Measurements from ENCODE around the gene MRPL38. TPM values are rescaled to one million over a fixed set of nuclear protein-coding genes. Genes with fewer than 3 reads are reported as not detected.
"Not testable (repeated sequence)": the region's sequence is repeated elsewhere in the genome, so short reads cannot be mapped to it uniquely, and the experiment has no call there.

Gene MRPL38
- total RNA-seq, 1 donor from 2014 or later = 115 TPM

DNA sequence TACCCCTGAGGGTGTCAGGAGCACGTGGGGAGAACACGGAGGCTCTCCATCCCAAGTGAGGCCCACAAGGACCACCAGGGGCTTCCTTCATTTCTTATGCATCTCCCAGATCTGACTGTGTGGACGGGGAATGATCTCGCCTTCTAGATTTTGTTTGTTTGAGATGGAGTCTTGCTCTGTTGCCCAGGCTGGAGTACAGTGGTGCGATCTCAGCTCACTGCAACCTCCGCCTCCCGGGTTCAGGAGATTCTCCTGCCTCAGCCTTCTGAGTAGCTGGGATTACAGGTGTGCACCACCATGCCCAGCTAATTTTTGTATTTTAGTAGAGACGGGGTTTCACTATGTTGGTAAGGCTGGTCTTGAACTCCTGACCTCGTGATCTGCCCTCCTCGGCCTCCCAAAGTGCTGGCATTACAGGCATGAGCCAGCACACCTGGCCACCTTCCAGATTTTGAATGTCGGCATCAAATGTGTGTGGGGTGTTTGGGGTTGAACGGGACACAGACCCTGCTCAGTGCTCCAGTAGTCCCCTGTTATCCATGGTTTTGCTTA is 35.9 kb downstream of the MRPL38 start:
- ATAC-seq; DNase-seq (ENCODE audit: missing footprints); intact Hi-C loops (cut with DNase I): not testable (repeated sequence)

DNA sequence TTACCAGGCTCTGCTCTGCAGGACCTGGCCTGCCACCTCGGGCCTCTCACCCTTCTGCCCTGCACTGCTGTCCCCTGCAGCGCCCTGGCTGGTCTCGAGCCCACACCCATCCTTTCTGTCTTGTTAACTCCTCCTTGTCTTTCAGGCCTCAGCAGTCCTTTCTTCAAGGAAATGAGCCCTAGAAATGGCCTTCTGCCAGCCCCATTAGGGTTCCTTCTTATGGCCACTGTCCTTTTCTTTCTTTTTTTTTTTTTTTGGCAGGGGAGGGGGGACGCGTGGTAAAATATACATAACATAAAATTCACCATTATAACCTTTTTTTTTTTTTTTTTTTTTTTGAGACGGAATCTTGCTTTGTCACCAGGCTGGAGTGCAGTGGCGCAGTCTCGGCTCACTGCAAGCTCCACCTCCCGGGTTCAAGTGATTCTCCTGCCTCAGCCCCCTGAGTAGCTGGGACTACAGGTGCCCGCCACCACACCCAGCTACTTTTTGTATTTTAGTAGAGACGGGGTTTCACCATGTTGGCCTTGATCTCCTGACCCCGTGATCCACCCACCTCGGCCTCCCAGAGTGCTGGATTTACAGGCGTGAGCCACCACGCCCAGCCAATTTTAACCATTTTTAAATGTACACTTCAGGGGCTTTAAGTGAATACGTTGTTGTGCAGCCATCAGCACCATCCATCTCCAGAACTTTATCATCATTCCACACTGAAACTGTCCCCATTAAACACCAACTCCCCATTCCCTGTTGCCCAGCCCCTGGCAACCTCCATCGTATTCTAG is 39.1 kb downstream of the MRPL38 start:
- DNase-seq (ENCODE audit: missing footprints); ATAC-seq; intact Hi-C loops (cut with DNase I): not testable (repeated sequence)

DNA sequence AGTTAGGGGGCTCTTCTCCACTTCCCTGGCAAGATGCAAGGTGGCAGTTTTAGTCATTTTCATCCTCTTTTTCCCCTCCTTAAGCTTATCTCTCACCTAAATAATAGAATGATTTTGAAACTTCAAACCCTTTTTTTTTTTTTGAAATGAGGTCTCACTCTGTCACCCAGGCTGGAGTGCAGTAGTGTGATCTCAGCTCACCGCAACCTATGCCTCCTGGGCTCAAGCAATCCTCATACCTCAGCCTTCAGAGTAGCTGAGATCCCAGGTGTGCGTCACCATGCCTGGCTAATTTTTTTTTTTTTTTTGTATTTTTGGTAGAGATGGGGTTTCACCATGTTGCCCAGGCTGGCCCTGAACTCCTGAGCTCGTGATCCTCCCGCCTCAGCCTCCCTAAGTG is 39.8 kb downstream of the MRPL38 start:
- intact Hi-C loops (cut with DNase I); ATAC-seq; DNase-seq (ENCODE audit: missing footprints): not testable (repeated sequence)

DNA sequence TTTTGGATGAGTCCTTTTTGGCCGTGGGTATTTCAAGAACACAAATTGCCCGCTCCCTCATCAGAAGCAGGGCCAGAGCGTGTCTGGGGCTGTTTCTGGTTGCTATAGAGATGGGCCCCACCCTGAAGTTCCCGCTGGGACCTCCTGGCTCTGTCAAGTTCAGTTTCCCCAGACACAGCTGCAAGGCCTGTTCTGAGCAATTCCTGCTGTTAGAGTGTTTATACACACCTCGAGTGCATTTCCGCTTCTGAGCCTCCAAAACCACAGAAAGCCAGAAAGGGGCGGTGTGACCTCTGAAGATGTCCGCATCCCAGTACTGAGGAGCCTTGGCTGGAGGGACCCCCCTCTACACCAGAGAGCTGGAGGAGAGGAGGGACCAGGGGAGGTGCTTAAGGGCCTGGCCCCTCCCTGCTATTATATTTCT is 40.2 kb downstream of the MRPL38 start:
- DNase-seq (ENCODE audit: missing footprints) (peak; percentile 84), ATAC-seq (peak; percentile 92)
- intact Hi-C loops (cut with DNase I) = no loop called here

DNA sequence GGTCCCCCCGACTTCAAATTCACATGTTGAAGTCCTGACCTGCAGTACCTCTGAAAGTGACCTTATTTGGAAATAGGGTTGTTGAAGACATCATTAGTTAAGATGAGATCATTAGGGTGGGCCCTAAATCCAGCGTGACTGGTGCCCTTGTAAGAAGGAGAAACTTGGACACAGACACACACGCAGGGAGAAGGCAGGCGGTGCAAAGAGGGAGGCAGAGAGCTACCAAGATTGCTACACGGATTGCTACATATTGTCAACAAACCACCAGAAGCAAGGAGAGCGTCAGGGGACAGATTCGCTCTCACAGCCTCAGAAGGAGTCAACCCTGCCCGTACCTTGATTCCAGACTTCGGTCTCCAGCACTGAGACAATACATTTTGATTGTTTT is 42.8 kb downstream of the MRPL38 start:
- intact Hi-C loops (cut with DNase I) = no loop called here
- no peak for DNase-seq (ENCODE audit: missing footprints)
- peak; percentile 55 for ATAC-seq

DNA sequence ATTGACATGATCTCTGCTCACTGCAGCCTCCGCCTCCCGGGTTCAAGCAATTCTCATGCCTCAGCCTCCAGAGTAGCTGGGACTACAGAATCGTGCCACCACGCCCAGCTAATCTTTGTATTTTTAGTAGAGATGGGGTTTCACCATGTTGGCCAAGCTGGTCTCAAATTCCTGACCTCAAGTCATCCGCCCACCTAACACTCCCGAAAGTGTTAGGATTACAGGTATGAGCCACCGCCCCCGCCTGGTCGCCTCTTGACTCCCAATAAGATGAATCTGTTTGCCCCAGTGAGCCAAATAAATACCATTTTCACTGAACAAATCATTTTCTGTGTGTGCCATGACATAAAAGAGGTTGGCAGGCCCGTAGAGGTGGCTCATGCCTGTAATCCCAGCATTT is 45.3 kb downstream of the MRPL38 start:
- ATAC-seq; intact Hi-C loops (cut with DNase I); DNase-seq (ENCODE audit: missing footprints): not testable (repeated sequence)

DNA sequence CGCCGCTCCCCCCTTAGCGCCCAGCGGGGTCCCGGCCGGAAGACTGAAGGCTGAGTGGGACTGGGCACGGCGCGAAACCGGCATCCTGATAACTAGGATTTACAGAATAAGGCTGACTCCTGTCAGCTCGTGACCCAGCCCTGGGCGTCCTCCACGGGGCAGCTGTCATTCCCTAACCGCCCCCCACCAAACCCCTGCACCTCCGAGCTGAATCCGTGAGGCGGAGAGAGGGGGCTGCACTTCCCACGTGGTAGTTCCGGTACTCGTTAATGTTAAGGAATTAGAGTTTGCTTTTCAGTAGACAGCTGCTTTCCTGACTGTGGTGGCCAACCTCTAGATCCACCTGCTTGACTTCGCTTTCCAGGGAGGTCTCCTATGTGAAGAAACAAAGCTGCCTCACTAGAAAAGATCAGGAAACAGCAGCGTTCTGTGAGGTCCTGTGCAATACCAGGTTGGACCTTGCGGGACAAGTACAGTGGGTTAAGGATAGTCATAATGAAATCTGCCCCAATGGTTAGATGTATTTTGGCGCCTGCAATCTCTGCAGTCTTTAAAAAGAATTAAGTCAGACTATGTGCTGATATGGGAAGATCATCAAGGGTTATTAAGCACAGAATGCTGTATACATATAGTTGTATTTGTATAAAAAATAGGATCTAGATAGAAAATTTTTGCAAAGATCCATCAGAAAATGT is 48.5 kb downstream of the MRPL38 start:
- intact Hi-C loops (cut with DNase I) = no loop called here
- no peak for DNase-seq (ENCODE audit: missing footprints)
- ATAC-seq = peak; percentile 45

DNA sequence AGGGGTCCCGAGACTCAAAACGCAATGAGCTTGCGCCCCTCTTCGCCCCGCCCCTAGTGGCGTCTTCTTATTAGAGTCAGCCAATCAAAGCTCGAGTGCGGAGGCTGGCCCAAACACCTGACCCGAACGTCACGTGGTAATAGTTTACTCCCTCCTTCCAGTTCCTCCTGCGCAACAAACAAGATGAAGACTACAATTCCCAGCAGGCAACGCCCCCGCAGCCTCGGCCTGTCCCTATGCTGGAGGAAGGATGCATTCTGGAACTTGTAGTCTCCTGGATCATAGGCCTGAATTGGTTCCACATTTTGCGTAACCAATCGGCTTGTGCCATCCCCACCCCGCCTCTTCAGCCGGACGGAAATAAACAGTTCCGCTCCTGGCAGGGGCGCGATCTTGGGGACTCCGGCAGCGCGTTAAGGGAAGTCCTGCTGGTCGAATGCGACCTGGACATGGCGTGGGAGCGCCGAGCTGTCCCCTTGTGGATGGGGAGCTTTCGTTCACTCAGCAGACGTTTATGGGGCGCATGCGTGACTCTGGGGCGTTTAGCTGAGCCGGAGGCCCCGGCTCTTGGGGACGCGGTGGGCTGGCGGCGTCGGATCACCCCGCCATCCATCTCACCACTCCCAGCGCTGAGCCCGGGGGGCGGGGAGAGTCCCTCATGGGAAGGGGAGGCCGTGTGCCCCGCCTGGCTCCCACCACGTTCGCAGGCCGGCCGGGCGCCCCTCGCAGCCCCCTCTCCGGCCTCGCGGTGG is 49.2 kb downstream of the MRPL38 start, which contains the start of gene WBP2:
TSS of gene WBP2 (minus strand) at position 26 of the 752 bp plus-strand sequence. CDS start 38 bp downstream, outside the sequence.
- intact Hi-C loops (cut with DNase I) = loop anchor here (1.0 to 2.0 kb wide), 3 partner anchors 17 to 71 kb away; partner anchors contain the start of genes TRIM65 and UNK
- DNase-seq (ENCODE audit: missing footprints) (peak; percentile 98), ATAC-seq (peak; percentile 95)

DNA sequence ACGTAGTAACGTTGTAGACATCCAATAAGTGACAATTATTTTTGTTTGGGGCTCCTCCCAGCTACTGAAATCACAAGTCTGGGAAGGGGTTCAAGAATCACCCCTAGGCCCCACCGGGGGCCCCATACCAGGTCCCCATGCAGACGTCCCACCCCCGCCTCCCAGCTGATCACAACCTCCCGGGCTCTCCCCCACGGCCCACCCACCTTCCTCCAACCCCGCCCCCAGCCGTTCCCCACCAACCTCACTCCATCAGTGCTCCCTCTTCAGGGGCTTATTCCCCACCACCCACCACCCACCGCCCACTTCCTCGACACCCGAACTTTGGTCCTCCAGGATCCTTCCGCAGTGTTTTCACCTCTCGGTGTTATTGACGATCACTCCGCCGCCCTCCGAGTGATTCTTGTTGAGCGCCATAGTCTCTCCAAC is 49.8 kb downstream of the MRPL38 start:
- no peak for DNase-seq (ENCODE audit: missing footprints)
- peak; percentile 2 for ATAC-seq
- intact Hi-C loops (cut with DNase I) = loop anchor here (1.0 to 2.0 kb wide), 3 partner anchors 17 to 70 kb away; partner anchors contain the start of genes TRIM65 and UNK

DNA sequence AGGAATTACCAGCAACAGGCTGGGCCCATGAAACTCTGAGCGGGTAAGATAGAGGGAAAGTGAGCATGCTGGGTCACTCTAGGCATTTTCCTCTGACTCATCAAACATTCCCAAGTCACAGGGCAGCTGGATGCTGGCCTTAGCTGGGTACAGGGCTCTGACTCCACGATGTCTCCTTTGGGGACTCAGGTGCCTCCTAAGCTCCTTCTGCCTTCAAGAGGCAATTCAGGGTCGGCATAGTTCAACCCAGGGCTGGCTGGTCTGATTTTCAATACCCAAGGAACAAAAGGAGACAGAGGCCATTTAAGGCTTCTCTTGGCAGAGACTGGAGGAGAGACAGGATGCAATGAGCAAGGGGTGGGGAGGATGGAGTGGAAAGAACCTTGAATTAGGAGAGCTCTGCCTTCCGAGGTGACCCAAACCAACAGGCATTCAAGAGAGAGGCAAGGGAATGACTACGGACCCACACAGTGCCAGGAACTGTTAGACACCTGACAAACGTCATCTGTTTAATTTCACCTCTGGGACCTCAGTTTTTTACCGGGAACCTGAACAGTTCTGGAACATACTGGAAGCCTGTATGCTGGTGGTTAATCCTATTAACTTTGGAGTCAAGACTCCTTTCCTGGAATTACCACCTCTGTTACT is 50.5 kb downstream of the MRPL38 start:
- intact Hi-C loops (cut with DNase I) = loop anchor here (2.0 kb wide), 2 partner anchors 43 to 69 kb away; partner anchors contain the start of genes TRIM65 and UNK
- ATAC-seq = no peak
- no peak for DNase-seq (ENCODE audit: missing footprints)

DNA sequence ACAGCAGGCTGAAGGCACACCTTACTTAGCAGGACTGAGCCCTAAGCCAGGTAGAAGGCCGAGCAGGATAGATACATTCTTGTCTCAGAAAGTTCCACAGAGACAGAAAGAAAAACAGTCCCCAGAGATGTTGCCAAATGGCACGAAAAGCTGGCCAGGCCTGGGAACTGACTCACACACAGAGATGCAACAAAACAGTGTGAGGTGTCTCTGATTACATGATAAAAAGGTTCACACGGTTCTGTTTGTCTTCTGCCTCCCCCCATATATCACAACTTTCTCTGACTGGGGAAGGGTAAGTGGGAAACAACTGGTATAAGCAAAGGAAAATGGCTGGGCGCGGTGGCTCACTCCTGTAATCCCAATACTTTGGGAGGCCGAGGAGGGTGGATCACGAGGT is 51.3 kb downstream of the MRPL38 start:
- no peak for DNase-seq (ENCODE audit: missing footprints)
- no peak for ATAC-seq
- intact Hi-C loops (cut with DNase I) = no loop called here

DNA sequence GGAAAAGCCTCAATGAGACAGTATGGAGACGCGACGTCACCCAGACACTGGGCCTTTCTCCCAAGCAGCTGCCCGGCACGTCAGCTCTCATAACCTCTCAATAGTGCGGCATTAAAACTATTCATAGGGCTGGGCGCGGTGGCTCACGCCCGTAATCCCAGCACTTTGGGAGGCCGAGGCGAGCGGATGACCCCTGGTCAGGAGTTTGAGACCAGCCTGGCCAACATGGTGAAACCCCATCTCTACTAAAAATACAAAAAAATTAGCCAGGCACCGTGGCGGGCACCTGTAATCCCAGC is 53.0 kb downstream of the MRPL38 start:
- DNase-seq (ENCODE audit: missing footprints); ATAC-seq; intact Hi-C loops (cut with DNase I): not testable (repeated sequence)

DNA sequence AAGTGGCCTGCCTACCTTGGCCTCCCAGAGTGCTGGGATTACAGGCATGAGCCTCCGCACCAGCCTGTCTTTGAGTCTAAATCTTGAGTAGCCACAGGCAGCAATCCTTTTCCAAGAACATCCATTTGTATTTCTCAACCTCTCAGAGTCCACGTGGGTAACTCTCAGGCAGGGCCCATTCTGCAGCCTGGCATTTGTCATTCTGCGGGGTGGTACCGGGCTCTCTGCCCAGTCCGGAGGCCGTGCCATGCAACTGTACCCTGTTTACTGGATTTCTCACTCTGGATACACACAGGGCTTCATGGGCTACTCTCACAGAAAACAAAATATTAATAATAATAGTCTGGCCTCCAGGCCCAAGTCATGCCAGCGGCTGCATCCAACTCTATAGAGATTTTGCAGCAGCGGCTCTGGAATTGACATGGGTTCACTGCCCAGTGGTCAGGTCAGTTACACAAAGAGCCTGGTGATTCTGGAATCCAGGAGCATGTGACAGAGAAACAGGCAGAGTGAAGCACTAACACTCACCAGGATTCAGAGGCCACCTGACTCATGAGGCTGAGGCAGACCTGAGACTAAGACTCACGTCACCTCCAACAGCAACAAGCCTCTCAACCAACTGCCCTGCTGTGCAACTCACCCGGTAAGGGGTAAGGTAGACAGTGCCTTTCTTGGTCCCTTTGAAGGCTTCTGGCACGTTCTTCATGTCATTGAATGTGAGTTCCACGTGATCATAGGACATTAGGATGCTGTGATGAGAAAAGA is 53.6 kb downstream of the MRPL38 start:
- ATAC-seq = no peak
- no peak for DNase-seq (ENCODE audit: missing footprints)
- intact Hi-C loops (cut with DNase I) = no loop called here

DNA sequence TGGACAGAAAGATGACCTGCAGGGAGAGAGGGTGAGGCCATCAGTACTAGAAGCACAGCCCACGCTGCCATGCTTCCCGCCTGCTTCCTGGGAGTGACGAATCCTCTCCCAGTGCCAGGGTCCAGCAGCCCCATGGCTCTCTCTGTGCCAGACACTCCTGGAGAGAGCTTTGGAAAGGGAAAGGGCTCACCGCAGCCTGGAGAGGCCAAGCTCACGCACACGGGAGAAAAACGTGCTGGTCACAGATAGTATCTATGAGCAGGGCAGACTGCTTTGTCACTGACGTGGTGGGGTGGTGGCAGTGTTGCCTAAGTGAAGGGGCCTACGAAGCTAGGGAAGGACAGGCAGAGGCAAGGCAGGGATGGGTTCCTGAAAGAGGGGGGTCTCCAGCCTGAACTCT is 55.0 kb downstream of the MRPL38 start:
- ATAC-seq = no peak
- no peak for DNase-seq (ENCODE audit: missing footprints)
- intact Hi-C loops (cut with DNase I) = no loop called here

DNA sequence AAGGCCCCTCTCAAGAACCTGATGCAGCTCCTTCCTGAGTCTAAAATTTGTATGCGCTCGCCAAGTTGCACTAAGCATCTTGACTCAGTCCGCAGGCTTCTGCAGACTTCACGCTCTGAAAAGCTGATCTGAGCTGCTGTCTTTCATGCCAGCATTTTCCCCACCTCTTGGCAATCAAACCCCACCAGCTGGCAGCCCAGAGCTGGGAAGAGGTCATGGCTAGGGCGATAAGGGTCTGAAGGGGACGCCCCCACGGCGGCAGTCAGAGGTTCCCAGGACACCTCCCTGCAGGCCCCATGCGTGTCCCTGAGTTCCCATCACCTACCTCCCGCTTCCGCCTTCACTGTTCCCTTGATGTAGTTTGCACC is 55.4 kb downstream of the MRPL38 start:
- intact Hi-C loops (cut with DNase I) = no loop called here
- no peak for DNase-seq (ENCODE audit: missing footprints)
- no peak for ATAC-seq

All from Right ventricle myocardium inferior (tissue), 1 donor.